Measurements from ENCODE around the gene ACACA.
"Not testable (repeated sequence)": the region's sequence is repeated elsewhere in the genome, so short reads cannot be mapped to it uniquely, and the experiment has no call there.

The ACACA gene

DNA sequence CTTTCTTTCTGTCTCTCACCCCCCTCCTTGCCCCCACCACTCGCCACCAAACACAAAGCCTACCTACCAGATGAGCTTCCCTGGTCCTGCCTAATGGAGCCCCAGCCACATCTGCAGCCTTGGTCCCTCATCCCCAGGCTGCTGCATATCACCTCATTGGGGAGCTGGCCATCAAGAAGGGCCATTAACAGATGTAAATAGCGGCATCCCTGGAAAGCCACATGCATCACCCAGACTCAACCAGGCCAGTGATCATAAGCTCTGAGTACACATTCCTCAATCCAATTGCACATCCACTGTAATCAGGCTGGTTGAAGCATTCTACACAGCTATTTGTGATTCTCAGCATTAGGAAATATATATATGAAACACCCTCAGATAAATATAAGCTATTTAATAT, 242.6 kb downstream of the ACACA start:
- no peak for DNase-seq

GRCh38 chr17:37162800-37163199, 243.8 kb downstream of the ACACA start:
- no peak for DNase-seq

GRCh38 chr17:37160944-37161343, 245.7 kb downstream of the ACACA start:
- no peak for DNase-seq

DNA sequence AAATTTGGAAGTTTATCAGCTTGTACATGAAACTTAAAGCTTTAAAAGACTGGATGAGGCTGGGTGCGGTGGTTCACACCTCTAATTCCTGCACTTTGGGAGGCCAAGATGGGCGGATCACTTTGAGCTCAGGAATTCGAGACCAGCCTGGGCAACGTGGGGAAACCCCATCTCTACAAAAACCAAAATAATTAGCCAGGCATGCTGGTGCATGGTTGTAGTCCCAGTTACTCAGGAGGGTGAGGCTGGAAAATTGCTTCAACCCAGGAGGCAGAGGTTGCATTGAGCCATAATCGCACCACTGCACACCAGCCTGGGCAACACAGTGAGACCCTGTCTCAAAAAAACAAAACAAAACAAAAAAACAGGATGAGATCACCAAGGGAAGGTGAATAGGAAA, 248.3 kb downstream of the ACACA start:
- no peak for DNase-seq

DNA sequence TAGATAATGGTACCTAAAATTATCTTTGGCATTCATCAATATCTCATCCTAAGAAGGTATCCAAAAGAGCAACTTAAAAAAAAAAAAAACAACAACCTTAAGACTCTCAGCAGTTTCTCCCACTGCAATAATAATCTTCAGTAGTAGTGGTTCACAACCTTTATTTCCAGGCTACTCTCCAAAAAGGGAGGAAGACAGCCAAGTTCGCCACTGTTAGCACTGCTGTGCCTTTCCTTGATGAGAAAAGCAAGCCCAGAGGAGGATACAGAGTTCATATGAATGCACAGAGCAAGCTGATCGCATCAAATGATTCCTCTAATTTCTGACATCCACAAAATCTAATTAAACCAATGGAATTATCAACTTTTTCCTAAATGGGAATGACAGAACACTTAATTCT, 258.5 kb downstream of the ACACA start:
- DNase-seq: no peak

GRCh38 chr17:37147301-37147812, 259.3 kb downstream of the ACACA start:
- no peak for DNase-seq

DNA sequence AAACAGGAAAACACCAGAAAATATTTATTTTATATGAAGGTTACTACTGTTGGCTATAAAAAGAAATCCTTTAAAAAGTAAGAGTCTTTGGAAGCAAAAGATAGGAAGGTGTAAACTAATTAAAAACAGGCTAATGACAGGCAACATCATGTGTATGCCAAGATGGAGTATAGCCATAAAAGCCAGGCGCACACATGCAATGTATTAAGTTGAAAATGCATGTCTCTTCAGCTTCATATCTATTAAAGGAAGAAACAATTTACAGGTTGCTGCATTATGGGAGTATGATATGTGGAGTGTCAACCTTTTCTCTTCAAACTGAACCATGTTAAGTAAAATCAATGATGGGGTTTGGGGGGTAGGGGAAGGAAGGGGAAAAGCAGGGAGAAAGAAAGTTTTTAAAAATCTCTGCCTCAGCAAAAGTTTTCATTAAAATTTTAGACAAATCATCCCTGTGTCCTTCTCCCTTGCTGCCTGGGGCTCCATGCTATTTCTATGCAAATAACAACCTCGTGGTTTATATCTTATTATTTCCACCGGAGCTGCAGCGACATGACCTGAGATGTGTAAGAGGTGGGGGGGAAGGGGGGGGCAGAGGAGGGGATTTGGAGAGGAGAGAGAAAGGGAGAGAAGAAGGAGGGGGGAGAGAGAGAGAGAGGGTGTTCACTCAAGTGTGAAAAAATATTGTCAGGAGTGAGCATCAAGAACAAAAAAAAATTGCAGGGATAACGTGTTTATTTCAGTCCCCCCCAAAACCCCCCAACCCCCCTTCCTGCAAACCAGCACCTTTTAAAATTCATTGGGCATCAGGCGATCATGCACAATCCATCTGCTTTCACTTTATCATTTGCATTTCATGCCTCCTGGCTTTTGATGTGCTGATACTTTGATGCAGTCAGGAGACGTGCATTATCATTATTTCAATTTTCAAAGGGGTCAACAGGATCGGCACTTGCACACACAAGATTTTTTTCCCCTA, 260.3 kb downstream of the ACACA start:
- DNase-seq: no peak

DNA sequence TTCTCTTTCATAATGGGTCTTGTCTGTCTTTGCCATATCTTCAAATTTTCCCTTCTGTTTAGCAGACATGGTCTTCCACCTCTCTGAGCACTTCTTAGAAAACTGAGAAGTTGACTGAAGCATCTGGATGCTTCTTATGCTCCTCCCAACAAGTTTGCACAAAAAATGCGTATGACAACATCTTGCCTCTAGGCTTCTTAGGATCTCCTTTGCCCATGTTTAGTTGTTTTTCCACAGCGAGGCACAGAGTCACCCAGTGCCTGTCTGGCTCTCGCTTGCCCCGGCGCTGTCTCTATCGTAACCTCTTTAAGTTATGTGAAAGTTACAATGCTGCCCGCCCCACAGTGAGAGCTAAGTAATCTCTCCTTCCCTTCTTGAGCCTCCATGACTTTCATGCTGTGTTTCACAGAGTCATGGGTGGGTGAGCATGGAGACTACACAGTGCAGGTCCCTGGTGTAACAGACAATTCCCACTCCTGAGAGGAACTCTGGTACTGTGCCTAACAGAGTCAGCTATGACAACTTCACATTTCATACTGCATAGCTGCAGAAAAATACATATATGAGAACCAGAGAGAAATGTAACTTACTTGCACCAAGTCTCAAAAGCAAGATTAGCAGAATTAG, 262.4 kb downstream of the ACACA start:
- DNase-seq: no peak

GRCh38 chr17:37143558-37143957, 263.1 kb downstream of the ACACA start:
- DNase-seq: not testable (repeated sequence)

GRCh38 chr17:37142294-37142896, 264.2 kb downstream of the ACACA start:
- DNase-seq: no peak

DNA sequence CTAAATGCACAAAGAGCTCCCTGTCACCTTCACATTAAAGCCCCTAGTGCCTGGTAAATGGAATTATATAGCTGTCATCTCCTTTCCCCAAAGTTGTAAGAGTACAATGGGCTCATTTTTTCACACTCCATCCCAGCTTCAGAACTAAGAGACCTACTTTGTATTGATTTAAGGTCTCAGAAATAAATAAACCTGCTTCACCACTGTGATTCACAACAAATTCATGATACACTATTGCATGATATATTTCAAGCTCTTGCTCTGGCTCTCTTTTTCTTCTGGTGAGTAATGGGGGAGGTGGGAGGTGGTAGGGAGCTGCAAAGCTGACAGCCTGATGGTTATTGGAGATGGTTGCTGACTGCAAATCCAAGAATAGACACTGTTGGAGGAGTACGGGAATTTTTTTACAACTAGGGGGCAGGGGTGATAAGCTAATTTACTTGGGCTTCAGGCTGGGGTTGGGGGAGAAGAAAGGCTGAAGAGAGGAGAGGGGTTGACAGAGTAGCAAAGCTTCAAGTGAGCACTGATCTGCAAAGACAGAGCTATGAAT, 268.0 kb downstream of the ACACA start:
- DNase-seq: no peak

GRCh38 chr17:37137906-37138514, 268.6 kb downstream of the ACACA start:
- DNase-seq: no peak

- no peak for DNase-seq
These were observed 269.5 kb downstream of the ACACA start for GRCh38 chr17:37137070-37137610.

GRCh38 chr17:37135576-37135975, 271.1 kb downstream of the ACACA start:
- DNase-seq: no peak

DNA sequence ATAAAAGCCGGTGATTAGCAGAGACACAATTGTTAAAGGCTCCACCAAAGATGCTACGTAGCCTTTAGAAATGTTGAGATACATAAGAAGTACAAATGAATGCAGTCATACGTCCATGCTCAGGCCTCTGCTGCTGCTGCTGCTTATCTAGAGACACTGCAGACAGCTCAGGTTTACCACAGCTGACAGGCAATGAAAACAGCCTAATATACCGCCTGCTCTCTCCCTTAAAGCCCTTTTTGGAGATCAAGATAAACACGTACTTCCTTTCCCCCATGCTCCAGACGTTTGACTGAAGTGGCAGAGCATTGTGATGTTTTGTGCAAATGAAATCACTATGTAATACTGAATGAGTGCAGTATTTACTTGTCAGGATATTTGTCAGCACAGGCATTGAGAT, 272.6 kb downstream of the ACACA start:
- no peak for DNase-seq

GRCh38 chr17:37133136-37133535, 273.5 kb downstream of the ACACA start:
- no peak for DNase-seq

DNA sequence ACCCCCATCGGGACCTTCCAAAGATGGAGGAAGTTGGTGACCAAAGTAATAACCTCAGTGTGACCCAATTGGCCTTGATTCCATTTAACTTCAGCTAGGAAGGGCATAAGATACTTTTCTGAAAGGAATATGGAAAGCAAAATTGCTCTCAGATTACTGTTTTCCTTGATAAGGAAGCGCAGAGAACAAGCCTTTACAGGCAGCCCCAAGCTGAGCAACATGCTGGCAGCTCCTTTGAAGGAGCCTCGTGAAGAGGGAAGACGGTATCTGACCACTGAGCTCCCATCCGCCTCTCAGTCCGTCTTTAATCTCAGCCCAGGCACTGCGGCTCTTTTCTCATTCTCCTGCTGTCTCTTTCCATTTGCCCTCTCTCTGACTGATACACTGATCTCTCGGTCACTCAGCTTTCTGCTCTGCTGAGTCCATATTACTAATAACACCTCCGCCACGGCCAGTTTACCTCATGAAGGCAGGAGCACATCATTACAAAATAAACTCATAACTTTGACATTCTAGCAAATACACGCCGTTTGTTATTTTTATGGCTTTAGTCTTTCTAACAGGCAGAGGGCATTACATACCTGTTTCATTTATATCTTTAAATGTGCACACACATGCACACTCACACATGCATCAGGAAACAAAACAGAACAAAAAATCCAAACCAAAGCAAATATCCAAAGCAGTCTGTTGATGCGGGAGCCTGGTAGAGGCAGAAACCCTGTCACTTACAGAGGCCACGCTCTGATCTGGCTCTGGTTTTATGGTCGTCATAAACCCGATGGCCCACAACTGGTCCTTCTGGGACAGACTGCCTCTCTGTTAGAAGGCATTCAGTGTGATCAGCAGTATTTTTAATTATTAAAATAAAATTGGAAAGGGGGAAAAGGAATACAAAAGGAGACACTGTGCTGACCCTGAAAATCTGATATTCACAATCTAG, 274.7 kb downstream of the ACACA start:
- DNase-seq: no peak

DNA sequence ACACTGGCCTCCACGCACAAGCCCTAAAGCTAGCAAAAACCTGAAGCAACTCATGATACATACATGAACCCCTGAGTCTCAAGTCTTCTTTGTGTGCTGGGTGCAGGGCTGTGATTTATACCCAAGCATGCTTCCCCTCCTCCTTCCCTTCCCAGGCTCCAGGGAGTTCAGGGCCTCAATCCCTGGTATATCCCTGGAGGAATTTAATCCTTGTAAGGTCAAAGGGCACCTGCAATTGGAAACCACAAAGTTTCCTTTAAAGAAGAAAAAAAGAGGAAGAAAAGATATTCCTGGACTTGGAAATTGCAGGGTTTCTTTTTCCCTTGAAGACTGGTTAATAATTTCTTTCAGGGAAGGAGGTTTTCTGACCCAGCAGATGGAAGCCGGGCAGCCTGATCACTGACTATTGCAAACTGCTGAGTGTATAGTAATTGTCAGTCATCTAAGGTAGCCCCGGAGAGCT, 275.6 kb downstream of the ACACA start:
- DNase-seq: no peak

- DNase-seq: no peak
These were observed 281.8 kb downstream of the ACACA start for GRCh38 chr17:37124821-37125173.

DNA sequence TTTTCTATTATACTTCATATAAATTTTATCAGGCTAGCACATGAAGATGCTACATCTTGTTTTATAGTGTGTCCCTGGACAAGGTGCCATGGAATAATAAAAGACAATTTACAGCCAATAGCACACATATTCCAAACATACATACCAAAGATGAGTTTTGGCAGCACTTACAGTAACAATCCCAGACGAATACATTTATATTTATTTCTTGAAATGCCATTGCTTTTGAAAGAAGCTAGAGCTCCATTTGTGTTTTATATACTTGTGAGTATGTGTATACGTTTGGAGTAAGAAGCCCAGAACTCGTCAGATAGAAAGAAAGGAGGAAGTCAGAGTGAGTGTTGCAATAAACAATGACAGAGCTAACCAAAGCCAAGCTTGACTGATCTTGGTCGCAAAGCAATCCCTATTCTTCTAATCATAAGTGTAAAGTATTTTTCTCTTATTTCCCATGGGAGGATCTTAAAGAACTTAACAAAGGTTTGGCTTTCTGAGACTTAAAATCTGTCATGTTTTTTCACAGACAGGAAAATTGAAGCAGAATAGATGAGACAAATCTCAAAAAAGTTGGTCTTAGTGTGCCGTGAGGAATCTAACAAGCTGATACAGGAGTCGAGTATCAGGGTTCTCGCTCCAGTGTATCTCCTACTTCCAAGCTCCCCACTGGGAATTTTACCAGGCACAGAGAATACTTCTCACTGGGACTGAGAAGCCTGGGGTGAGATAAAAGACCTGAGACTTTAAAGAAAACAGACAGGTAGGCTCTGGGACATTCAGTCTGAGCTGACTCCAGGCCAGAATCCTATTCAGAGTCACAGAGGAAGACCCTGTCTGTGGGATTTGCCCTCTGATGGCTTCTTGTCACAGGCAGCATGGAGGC, 282.5 kb downstream of the ACACA start:
- DNase-seq: no peak
